ENCODE results near the gene RNU6-9. TPM values are rescaled to one million over a fixed set of nuclear protein-coding genes. Genes with fewer than 3 reads are reported as not detected.
A peak's percentile ranks its signal among the peaks of the same experiment; 100 is the strongest.

The RNU6-9 gene
- total and polyA plus RNA-seq, 8 donors = not detected

DNA sequence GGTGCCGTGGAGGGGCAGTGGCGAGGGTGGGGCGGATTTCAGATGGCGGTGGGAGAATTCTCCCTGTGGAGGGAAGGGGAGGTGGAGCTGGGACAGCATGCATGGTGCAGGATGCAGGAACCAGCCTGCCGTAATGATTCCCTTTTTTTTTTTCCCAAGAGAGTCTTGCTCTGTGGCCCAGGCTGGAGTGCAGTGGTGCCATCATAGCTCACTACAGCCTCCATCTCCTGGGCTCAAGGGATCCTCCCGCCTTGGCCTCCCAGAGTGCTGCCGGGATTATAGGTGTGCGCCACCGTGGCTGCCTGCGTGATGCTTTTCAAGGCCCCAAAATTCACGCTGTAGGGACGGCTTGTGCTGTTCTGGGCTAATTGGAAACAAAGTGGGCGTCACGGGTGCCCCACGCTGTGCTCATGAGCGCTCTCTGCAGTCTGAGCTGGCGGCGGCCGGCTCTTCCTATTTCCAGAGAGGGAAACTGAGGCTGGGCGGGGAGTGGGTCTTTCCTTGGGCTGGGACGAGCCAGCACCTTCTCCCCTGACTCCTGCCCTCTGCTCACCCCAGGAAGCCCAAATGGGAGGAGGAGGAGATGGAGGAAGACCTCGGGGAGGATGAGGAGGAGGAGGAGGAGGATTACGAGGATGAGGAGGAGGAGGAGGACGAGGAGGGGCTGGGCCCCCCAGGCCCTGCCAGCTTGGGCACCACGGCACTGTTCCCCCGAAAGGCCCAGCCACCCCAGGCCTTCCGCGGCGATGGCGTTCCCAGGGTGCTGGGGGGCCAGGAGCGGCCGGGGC lies 38.8 kb downstream of the RNU6-9 start:
- H3K4me1 ChIP-seq = peaks cover 16 to 31% (median 25%) of the 10 kb centered on the region in 3 donors
- no peak overlapping the region for H3K4me3 ChIP-seq
- no peak for TF ChIP-seq CTCF (IDR thresholded peaks at IDR 0.05)
- ATAC-seq = no peak
- no peaks in the 10 kb centered on the region for H3K27me3 ChIP-seq
- no peak for DNase-seq
- 89 to 91% methylated on average over 26 to 32 of the region's 32 CpGs for WGBS, 2 donors
- peak overlapping the region in 1 of 4 donors; percentile 76 for H3K27ac ChIP-seq
- intact Hi-C loops (cut with DNase I) = no loop called here
- no peaks in the 10 kb centered on the region for H3K9me3 ChIP-seq
- FAIRE-seq = no peak
- no peaks in the 10 kb centered on the region for H3K36me3 ChIP-seq

GRCh38 chr19:932648-933552 lies 39.6 kb downstream of the RNU6-9 start:
- peak overlapping the region; percentile 11 to 76 (median 36) for H3K27ac ChIP-seq
- DNase-seq (peak in 2 of 6 donors; percentile 60 to 84), ATAC-seq (peak in 3 of 4 donors; percentile 3 to 17 (median 6)), FAIRE-seq (no peak)
- 73 to 77% methylated on average over 47 to 54 of the region's 54 CpGs for WGBS, 2 donors
- no peaks in the 10 kb centered on the region for H3K36me3 ChIP-seq
- no peak overlapping the region for H3K4me3 ChIP-seq
- intact Hi-C loops (cut with DNase I) = no loop called here
- H3K4me1 ChIP-seq = peaks cover 16 to 26% (median 25%) of the 10 kb centered on the region in 3 donors
- no peak for TF ChIP-seq CTCF (IDR thresholded peaks at IDR 0.05)
- no peaks in the 10 kb centered on the region for H3K27me3 ChIP-seq
- no peaks in the 10 kb centered on the region for H3K9me3 ChIP-seq

GRCh38 chr19:933553-933882 lies 40.2 kb downstream of the RNU6-9 start:
- intact Hi-C loops (cut with DNase I) = no loop called here
- no peak for ATAC-seq
- no peak for FAIRE-seq
- no peak for DNase-seq
- Histone ChIP-seq H3K27me3 (no peaks in the 10 kb centered on the region), H3K4me3 (no peak overlapping the region), H3K36me3 (no peaks in the 10 kb centered on the region), H3K27ac (peak overlapping the region in 3 of 4 donors; percentile 50 to 76 (median 67)), H3K9me3 (no peaks in the 10 kb centered on the region), H3K4me1 (peaks cover 16 to 29% (median 29%) of the 10 kb centered on the region in 3 donors)
- 77 to 80% methylated on average over 13 to 14 of the region's 14 CpGs for WGBS, 2 donors
- TF ChIP-seq CTCF (IDR thresholded peaks at IDR 0.05) = no peak

DNA sequence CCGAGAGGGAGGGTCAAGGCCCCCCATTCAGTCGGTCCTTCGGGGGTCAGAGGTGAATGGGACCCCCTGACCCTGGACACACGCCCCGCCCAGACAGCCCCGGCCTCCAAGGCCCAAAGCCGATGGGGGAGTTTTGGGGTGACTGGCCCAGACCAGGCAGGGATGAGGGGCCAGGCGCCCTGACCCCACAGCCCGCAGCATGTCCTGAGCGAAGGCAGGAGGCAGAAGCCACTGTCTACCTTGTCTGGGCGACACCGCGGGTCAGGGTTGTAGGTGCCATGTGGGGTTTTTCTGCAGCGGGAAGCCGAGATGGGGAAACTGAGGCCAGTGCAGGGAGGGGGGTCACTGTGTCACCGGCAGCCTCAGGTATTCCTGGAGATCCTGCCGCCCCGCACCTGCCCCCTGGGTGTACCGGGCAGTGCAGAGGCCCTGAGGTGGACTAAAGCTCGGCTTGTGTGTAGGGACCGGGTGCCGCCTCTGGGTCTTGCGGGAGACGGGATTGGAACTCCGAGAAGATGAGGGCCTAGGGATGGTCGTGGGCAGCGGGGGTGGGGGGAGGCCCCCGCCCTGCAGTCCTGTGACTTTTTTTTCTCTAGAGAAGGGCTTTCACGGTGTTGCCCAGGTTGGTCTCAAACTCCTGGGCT lies 41.0 kb downstream of the RNU6-9 start:
- intact Hi-C loops (cut with DNase I) = no loop called here
- H3K9me3 ChIP-seq = no peaks in the 10 kb centered on the region
- DNase-seq (peak in 3 of 6 donors; percentile 51 to 77 (median 63)), ATAC-seq (peak; percentile 1 to 9 (median 6)), FAIRE-seq (no peak)
- peak overlapping the region; percentile 67 to 76 (median 70) for H3K27ac ChIP-seq
- H3K4me3 ChIP-seq = no peak overlapping the region
- H3K4me1 ChIP-seq = peaks cover 16 to 34% (median 33%) of the 10 kb centered on the region in 3 donors
- H3K36me3 ChIP-seq = no peaks in the 10 kb centered on the region
- 54 to 60% methylated on average over 28 to 29 of the region's 29 CpGs for WGBS, 2 donors
- H3K27me3 ChIP-seq = no peaks in the 10 kb centered on the region
- TF ChIP-seq CTCF (IDR thresholded peaks at IDR 0.05) = no peak

Data from pancreas (tissue), 10 donors.